ENCODE results near the gene POLR1G. TPM values are rescaled to one million over a fixed set of nuclear protein-coding genes. Genes with fewer than 3 reads are reported as not detected.

The POLR1G gene
- total RNA-seq, 4 donors from 2014 or later = 2.9 to 8.7 (median 6.0) TPM

- intact Hi-C loops (cut with DNase I) = no loop called here
- no peak for TF ChIP-seq EP300 (IDR thresholded peaks at IDR 0.05)
- TF ChIP-seq POLR2A (IDR thresholded peaks at IDR 0.05; ENCODE audit: low read depth) = no peak
- no peak for TF ChIP-seq CTCF (IDR thresholded peaks at IDR 0.05)
- no peak for TF ChIP-seq POLR2AphosphoS5 (IDR thresholded peaks at IDR 0.05)
- Histone ChIP-seq H3K27ac (replicated peaks in 1 of 4) (no peak overlapping the region), H3K9me3 (no peaks in the 10 kb centered on the region), H3K4me1 (peaks cover 36 to 56% (median 43%) of the 10 kb centered on the region in 4 donors), H3K4me3 (no peak overlapping the region), H3K36me3 (peaks cover 10 to 67% (median 58%) of the 10 kb centered on the region in 4 donors), H3K27me3 (no peaks in the 10 kb centered on the region)
- WGBS = 86% methylated on average over 10 of the region's 10 CpGs
- no peak for DNase-seq (ENCODE audit: extremely low spot score)
These were observed 13.9 kb downstream of the POLR1G start for GRCh38 chr19:45420356-45420755.

GRCh38 chr19:45420871-45421270, 14.4 kb downstream of the POLR1G start:
- Histone ChIP-seq H3K9me3 (no peaks in the 10 kb centered on the region), H3K27ac (replicated peaks in 1 of 4) (no peak overlapping the region), H3K27me3 (no peaks in the 10 kb centered on the region), H3K4me1 (peaks cover 35 to 57% (median 40%) of the 10 kb centered on the region in 4 donors), H3K36me3 (peaks cover 10 to 62% (median 55%) of the 10 kb centered on the region in 4 donors), H3K4me3 (no peak overlapping the region)
- no peak for TF ChIP-seq CTCF (IDR thresholded peaks at IDR 0.05)
- no peak for TF ChIP-seq POLR2A (IDR thresholded peaks at IDR 0.05; ENCODE audit: low read depth)
- no peak for TF ChIP-seq POLR2AphosphoS5 (IDR thresholded peaks at IDR 0.05)
- TF ChIP-seq EP300 (IDR thresholded peaks at IDR 0.05) = no peak
- no peak for DNase-seq (ENCODE audit: extremely low spot score)
- WGBS = 91% methylated on average over 6 of the region's 6 CpGs
- intact Hi-C loops (cut with DNase I) = no loop called here

- intact Hi-C loops (cut with DNase I) = no loop called here
- H3K4me1 ChIP-seq = peaks cover 25 to 46% (median 31%) of the 10 kb centered on the region in 4 donors
- WGBS = 84% methylated on average over 6 of the region's 6 CpGs
These were observed 15.6 kb downstream of the POLR1G start for GRCh38 chr19:45421947-45422498.

GRCh38 chr19:45423033-45423588, 16.7 kb downstream of the POLR1G start:
- peaks cover 30 to 52% (median 40%) of the 10 kb centered on the region in 4 donors for H3K4me1 ChIP-seq

More at GRCh38 chr19:45421947-45422498, 15.6 kb downstream of the POLR1G start:
- TF ChIP-seq EP300 (IDR thresholded peaks at IDR 0.05) (no peak), POLR2AphosphoS5 (IDR thresholded peaks at IDR 0.05) (no peak), CTCF (IDR thresholded peaks at IDR 0.05) (no peak), POLR2A (IDR thresholded peaks at IDR 0.05; ENCODE audit: low read depth) (no peak)
- Histone ChIP-seq H3K9me3 (no peaks in the 10 kb centered on the region), H3K27me3 (no peaks in the 10 kb centered on the region), H3K27ac (replicated peaks in 1 of 4) (no peak overlapping the region), H3K36me3 (peaks cover 10 to 51% (median 43%) of the 10 kb centered on the region in 4 donors), H3K4me3 (no peak overlapping the region)
- DNase-seq (ENCODE audit: extremely low spot score) = no peak

More at GRCh38 chr19:45423033-45423588, 16.7 kb downstream of the POLR1G start:
- no peak for DNase-seq (ENCODE audit: extremely low spot score)
- Histone ChIP-seq H3K9me3 (no peaks in the 10 kb centered on the region), H3K4me3 (peak overlapping the region; percentile 65 to 72 (median 69)), H3K36me3 (peaks cover 10 to 40% (median 33%) of the 10 kb centered on the region in 4 donors), H3K27ac (replicated peaks in 1 of 4) (peak overlapping the region; percentile 87 to 93 (median 88)), H3K27me3 (no peaks in the 10 kb centered on the region)
- intact Hi-C loops (cut with DNase I) = no loop called here
- 17% methylated on average over 16 of the region's 20 CpGs for WGBS
- TF ChIP-seq EP300 (IDR thresholded peaks at IDR 0.05) = no peak
- TF ChIP-seq POLR2AphosphoS5 (IDR thresholded peaks at IDR 0.05) = no peak
- no peak for TF ChIP-seq CTCF (IDR thresholded peaks at IDR 0.05)
- TF ChIP-seq POLR2A (IDR thresholded peaks at IDR 0.05; ENCODE audit: low read depth) = no peak
